Activated B cell treated with CpG ODN at 0.5 μM for 24 hours (primary cell): Measurements from ENCODE around the gene TTC7B. TPM values are rescaled to one million over a fixed set of nuclear protein-coding genes. Genes with fewer than 3 reads are reported as not detected.

Experiments used
- ATAC-seq: fragments of 200-7000 bp; cut with Tn5 transposase; one replicate; pipeline ENCODE4 v1.10.0; 2021; ENCODE audit warnings: low read depth, mild to moderate bottlenecking, moderate library complexity
- CTCF ChIA-PET: fragments of 350-600 bp; sonication (Branson Sonifier 250); formaldehyde crosslinking; loops from one replicate; lab custom pipeline; 2021; ENCODE audit warnings: antibody characterized with exemption; lab: Charles Lee
- POLR2A ChIA-PET: fragments of 350-600 bp; sonication (Branson Sonifier 250); formaldehyde crosslinking; loops from one replicate; lab custom pipeline; 2021; ENCODE audit warnings: antibody characterized with exemption; lab: Charles Lee
- DNase-seq: peaks from one replicate; pipeline ENCODE4 v3.0.0; 2022
- H3K27ac Mint-ChIP-seq: one replicate; pipeline ENCODE4 v1.8.0; 2020; ENCODE audit warnings: mixed read lengths
- H3K27me3 Mint-ChIP-seq: one replicate; pipeline ENCODE4 v1.8.0; 2021; ENCODE audit warnings: mixed read lengths
- H3K36me3 Mint-ChIP-seq: one replicate; pipeline ENCODE4 v1.8.0; 2021; ENCODE audit warnings: low read depth, mixed read lengths
- H3K4me1 Mint-ChIP-seq: one replicate; pipeline ENCODE4 v1.8.0; 2021; ENCODE audit warnings: mixed read lengths
- H3K4me3 Mint-ChIP-seq: one replicate; pipeline ENCODE4 v1.8.0; 2020; ENCODE audit warnings: mild to moderate bottlenecking, mixed read lengths
- H3K9me3 Mint-ChIP-seq: one replicate; pipeline ENCODE4 v1.8.0; 2020; ENCODE audit warnings: mixed read lengths
- intact Hi-C: fragments of 100-400 bp; cut with micrococcal nuclease; formaldehyde crosslinking; loops from one replicate; pipeline ENCODE4 v1.15.1; 2024
- total RNA-seq: library from RNA; stranded (reverse); gene quantifications from 2 replicates; pipeline ENCODE4 v1.2.3, GENCODE V29; 2022
- TF ChIP-seq, protein P1 (sequence below): fragments of 200-600 bp; IDR thresholded peaks from one replicate; pipeline ENCODE4 v1.8.0; 2022; ENCODE audit warnings: antibody characterized with exemption, mild to moderate bottlenecking

TTC7B gene
- total RNA-seq, 1 donor from 2014 or later: 1.9 TPM

DNA sequence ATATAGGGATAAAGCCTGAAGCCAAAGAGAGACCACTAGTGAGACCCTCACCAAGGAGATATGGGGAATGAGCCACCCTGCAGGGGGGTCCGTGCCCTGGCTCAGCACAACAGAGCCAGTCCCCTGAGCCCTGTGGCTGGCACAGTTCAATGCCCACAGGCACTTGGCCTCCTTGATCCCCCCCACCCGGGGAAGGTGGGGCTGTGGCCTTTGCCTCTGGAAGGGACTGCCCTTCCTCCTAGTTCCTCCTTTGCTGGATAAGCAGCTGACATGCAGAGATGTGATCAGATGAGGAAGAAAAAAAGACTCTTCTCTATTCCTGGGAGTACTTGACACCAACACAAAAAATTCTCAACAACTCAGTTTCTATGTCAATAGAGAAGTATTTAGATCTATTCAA, 19.9 kb downstream of the TTC7B start:
- TF ChIP-seq, protein P1, sequence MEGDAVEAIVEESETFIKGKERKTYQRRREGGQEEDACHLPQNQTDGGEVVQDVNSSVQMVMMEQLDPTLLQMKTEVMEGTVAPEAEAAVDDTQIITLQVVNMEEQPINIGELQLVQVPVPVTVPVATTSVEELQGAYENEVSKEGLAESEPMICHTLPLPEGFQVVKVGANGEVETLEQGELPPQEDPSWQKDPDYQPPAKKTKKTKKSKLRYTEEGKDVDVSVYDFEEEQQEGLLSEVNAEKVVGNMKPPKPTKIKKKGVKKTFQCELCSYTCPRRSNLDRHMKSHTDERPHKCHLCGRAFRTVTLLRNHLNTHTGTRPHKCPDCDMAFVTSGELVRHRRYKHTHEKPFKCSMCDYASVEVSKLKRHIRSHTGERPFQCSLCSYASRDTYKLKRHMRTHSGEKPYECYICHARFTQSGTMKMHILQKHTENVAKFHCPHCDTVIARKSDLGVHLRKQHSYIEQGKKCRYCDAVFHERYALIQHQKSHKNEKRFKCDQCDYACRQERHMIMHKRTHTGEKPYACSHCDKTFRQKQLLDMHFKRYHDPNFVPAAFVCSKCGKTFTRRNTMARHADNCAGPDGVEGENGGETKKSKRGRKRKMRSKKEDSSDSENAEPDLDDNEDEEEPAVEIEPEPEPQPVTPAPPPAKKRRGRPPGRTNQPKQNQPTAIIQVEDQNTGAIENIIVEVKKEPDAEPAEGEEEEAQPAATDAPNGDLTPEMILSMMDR: no peak
- CTCF ChIA-PET: no interaction called here

GRCh38 chr14:90795744-90796143, 20.5 kb downstream of the TTC7B start:
- DNase-seq (no peak), ATAC-seq (no peak)
- no peak overlapping the region for H3K27ac Mint-ChIP-seq
- H3K27me3 Mint-ChIP-seq: peaks cover 5% of the 10 kb centered on the region
- no peaks in the 10 kb centered on the region for H3K36me3 Mint-ChIP-seq
- H3K4me3 Mint-ChIP-seq: no peak overlapping the region
- POLR2A ChIA-PET: no interaction called here
- intact Hi-C loops: no loop called here
- H3K4me1 Mint-ChIP-seq: no peaks in the 10 kb centered on the region
- H3K9me3 Mint-ChIP-seq: no peaks in the 10 kb centered on the region
- TF ChIP-seq, protein P1: no peak
- CTCF ChIA-PET: interaction anchor here (1.3 kb wide), 1 partner anchor 37 kb away, joined by 3 read pairs; no protein-coding TSS in a partner anchor

More for the DNA sequence above, 19.9 kb downstream of the TTC7B start:
- DNase-seq (no peak), ATAC-seq (no peak)
- H3K27me3 Mint-ChIP-seq: peaks cover 5% of the 10 kb centered on the region
- intact Hi-C loops: no loop called here
- no peaks in the 10 kb centered on the region for H3K36me3 Mint-ChIP-seq
- no peak overlapping the region for H3K4me3 Mint-ChIP-seq
- no peak overlapping the region for H3K27ac Mint-ChIP-seq
- H3K9me3 Mint-ChIP-seq: no peaks in the 10 kb centered on the region
- H3K4me1 Mint-ChIP-seq: no peaks in the 10 kb centered on the region
- POLR2A ChIA-PET: no interaction called here

GRCh38 chr14:90791486-90791885, 24.7 kb downstream of the TTC7B start:
- no peaks in the 10 kb centered on the region for H3K9me3 Mint-ChIP-seq
- no peaks in the 10 kb centered on the region for H3K4me1 Mint-ChIP-seq
- no peaks in the 10 kb centered on the region for H3K27me3 Mint-ChIP-seq
- no peaks in the 10 kb centered on the region for H3K36me3 Mint-ChIP-seq
- TF ChIP-seq, protein P1: no peak
- ChIA-PET CTCF (no interaction called here), POLR2A (no interaction called here)
- no peak for DNase-seq
- intact Hi-C loops: no loop called here
- ATAC-seq: no peak
- H3K4me3 Mint-ChIP-seq: no peak overlapping the region
- no peak overlapping the region for H3K27ac Mint-ChIP-seq

GRCh38 chr14:90788031-90788430, 28.2 kb downstream of the TTC7B start:
- Mint-ChIP-seq H3K4me1 (no peaks in the 10 kb centered on the region), H3K4me3 (no peak overlapping the region), H3K27ac (no peak overlapping the region), H3K27me3 (no peaks in the 10 kb centered on the region), H3K9me3 (no peaks in the 10 kb centered on the region), H3K36me3 (no peaks in the 10 kb centered on the region)
- TF ChIP-seq, protein P1: no peak
- intact Hi-C loops: no loop called here
- no peak for DNase-seq
- ATAC-seq: no peak
- ChIA-PET CTCF (no interaction called here), POLR2A (no interaction called here)

GRCh38 chr14:90785876-90786450, 30.3 kb downstream of the TTC7B start:
- no peak overlapping the region for H3K27ac Mint-ChIP-seq

More at GRCh38 chr14:90785876-90786450, 30.3 kb downstream of the TTC7B start:
- POLR2A ChIA-PET: no interaction called here
- H3K27me3 Mint-ChIP-seq: no peaks in the 10 kb centered on the region
- CTCF ChIA-PET: interaction anchor here (1.5 kb wide), 1 partner anchor 27 kb away, joined by 3 read pairs; no protein-coding TSS in a partner anchor
- no peaks in the 10 kb centered on the region for H3K4me1 Mint-ChIP-seq
- no peak for DNase-seq
- H3K36me3 Mint-ChIP-seq: no peaks in the 10 kb centered on the region
- no peak for ATAC-seq
- TF ChIP-seq, protein P1: no peak
- H3K9me3 Mint-ChIP-seq: no peaks in the 10 kb centered on the region
- H3K4me3 Mint-ChIP-seq: no peak overlapping the region
- intact Hi-C loops: no loop called here
